Measurements from ENCODE around the gene SHANK1. TPM values are rescaled to one million over a fixed set of nuclear protein-coding genes. Genes with fewer than 3 reads are reported as not detected.

The SHANK1 gene
- total RNA-seq, 4 donors from 2014 or later, result 2.2 TPM; not detected in 3

DNA sequence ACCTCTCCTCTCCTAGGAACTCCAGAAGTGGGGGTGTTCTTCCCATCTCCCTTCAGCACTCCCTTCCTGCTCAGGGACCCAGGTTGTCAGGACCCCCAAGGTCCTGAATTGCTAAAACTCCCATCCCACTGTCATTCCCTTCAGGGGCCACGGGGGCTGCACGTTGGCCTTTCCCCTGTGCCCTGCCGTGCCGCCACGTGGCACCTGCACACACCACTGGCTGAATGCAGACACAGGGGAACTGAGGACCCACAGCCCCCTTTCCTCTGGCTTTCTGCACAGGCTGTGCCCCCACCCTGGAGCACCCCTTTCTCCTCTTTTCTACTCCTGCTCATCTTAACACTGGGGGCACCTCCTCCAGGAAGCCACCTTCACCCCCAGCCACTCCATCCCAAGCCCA, 9.0 kb downstream of the SHANK1 start:
- no peaks in the 10 kb centered on the region for H3K27me3 ChIP-seq
- in situ Hi-C loops (cut with MboI; ENCODE audit: low pct_ligation_motif_present in 1 of 4, low pct_unique_long_range_greater_than_20kb in 1 of 4, low sequenced_read_pairs in 3 of 4) (no loop called here), intact Hi-C loops (cut with DNase I; ENCODE audit: low total_unique reads) (no loop called here)
- H3K36me3 ChIP-seq, result no peaks in the 10 kb centered on the region
- H3K4me3 ChIP-seq, result no peak overlapping the region
- no peak for TF ChIP-seq POLR2A (IDR thresholded peaks at IDR 0.05)
- TF ChIP-seq EP300 (IDR thresholded peaks at IDR 0.05; ENCODE audit: low read depth), result no peak
- no peak for TF ChIP-seq POLR2AphosphoS5 (IDR thresholded peaks at IDR 0.05)
- TF ChIP-seq, protein P1, sequence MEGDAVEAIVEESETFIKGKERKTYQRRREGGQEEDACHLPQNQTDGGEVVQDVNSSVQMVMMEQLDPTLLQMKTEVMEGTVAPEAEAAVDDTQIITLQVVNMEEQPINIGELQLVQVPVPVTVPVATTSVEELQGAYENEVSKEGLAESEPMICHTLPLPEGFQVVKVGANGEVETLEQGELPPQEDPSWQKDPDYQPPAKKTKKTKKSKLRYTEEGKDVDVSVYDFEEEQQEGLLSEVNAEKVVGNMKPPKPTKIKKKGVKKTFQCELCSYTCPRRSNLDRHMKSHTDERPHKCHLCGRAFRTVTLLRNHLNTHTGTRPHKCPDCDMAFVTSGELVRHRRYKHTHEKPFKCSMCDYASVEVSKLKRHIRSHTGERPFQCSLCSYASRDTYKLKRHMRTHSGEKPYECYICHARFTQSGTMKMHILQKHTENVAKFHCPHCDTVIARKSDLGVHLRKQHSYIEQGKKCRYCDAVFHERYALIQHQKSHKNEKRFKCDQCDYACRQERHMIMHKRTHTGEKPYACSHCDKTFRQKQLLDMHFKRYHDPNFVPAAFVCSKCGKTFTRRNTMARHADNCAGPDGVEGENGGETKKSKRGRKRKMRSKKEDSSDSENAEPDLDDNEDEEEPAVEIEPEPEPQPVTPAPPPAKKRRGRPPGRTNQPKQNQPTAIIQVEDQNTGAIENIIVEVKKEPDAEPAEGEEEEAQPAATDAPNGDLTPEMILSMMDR (IDR thresholded peaks at IDR 0.05), result no peak
- no peak overlapping the region for H3K27ac ChIP-seq
- 67% methylated on average over 5 of the region's 5 CpGs; no CpG with 5 or more reads in 1 of the 2 donors for WGBS, 2 donors (ENCODE audit: low coverage in 1 of 2)
- H3K9me3 ChIP-seq, result no peaks in the 10 kb centered on the region
- H3K4me1 ChIP-seq, result no peaks in the 10 kb centered on the region
- DNase-seq, result no peak

DNA sequence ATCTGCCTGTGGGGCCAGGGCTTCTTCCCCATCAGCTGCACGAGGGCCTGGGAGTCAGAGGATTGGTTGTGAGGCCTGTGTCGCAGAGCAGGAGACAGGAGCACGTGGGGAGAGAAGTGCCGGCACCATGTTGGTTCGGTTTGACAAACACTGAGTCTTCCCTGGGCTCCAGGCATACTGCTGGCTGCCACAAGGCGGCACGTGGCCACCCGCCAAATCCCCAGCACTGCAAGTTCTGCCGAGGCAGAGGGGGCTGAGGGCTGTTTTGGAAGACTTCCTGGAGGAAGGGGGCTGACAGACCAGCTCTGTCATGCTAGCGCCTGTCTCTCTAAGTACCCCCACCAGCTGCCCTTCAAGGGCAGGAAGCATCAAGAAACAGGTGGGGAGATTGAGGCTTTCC, 9.5 kb downstream of the SHANK1 start:
- in situ Hi-C loops (cut with MboI; ENCODE audit: low pct_ligation_motif_present in 1 of 4, low pct_unique_long_range_greater_than_20kb in 1 of 4, low sequenced_read_pairs in 3 of 4), result no loop called here
- TF ChIP-seq POLR2AphosphoS5 (IDR thresholded peaks at IDR 0.05) (no peak), POLR2A (IDR thresholded peaks at IDR 0.05) (no peak), EP300 (IDR thresholded peaks at IDR 0.05; ENCODE audit: low read depth) (no peak)
- TF ChIP-seq, protein P1 (IDR thresholded peaks at IDR 0.05), result no peak

DNA sequence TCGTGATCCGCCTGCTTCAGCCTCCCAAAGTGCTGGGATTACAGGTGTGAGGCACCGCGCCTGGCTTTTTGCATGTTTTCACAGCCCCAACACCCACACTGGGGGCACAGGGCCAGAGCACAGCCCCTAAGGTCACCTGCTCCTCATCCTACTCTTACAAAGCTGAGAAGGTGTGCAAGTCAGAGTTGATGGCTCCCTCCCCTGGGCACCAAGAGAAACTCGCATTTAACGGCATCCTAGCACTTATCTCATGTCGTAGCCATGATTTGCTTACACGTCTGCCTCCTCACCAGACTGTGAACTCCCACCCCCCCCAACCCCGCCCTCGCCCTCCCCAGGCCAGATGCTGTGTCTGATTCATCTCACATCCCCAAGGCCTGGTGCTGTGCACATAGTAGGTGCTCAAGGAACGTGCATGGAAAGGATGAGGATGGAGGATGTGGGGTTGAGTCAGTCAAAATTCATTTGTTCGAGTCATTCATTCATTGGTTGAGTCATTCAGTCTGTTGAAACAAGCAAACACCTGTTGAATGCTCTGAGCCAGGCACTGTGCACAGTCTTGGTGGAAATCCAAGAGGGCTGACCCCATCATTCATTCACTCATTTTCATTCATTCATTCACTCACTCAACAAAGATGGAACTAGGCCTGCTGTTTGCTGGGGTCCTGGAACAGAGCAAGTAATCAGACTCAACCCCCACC, 11.3 kb downstream of the SHANK1 start:
- Histone ChIP-seq H3K27ac (no peak overlapping the region), H3K27me3 (peaks cover 18% of the 10 kb centered on the region), H3K4me3 (no peak overlapping the region), H3K36me3 (no peaks in the 10 kb centered on the region), H3K4me1 (no peaks in the 10 kb centered on the region), H3K9me3 (no peaks in the 10 kb centered on the region)
- no peak for TF ChIP-seq EP300 (IDR thresholded peaks at IDR 0.05; ENCODE audit: low read depth)
- DNase-seq, result no peak
- intact Hi-C loops (cut with DNase I; ENCODE audit: low total_unique reads), result no loop called here
- WGBS, 2 donors (ENCODE audit: low coverage in 1 of 2), result 60 to 100% methylated on average over 4 to 12 of the region's 12 CpGs
- in situ Hi-C loops (cut with MboI; ENCODE audit: low pct_ligation_motif_present in 1 of 4, low pct_unique_long_range_greater_than_20kb in 1 of 4, low sequenced_read_pairs in 3 of 4), result no loop called here

More for the DNA sequence above, 9.5 kb downstream of the SHANK1 start:
- Histone ChIP-seq H3K27me3 (peaks cover under 1% of the 10 kb centered on the region), H3K4me1 (no peaks in the 10 kb centered on the region), H3K27ac (no peak overlapping the region), H3K36me3 (no peaks in the 10 kb centered on the region), H3K9me3 (no peaks in the 10 kb centered on the region), H3K4me3 (no peak overlapping the region)
- intact Hi-C loops (cut with DNase I; ENCODE audit: low total_unique reads), result no loop called here
- no peak for DNase-seq
- 64% methylated on average over 9 of the region's 10 CpGs; no CpG with 5 or more reads in 1 of the 2 donors for WGBS, 2 donors (ENCODE audit: low coverage in 1 of 2)

DNA sequence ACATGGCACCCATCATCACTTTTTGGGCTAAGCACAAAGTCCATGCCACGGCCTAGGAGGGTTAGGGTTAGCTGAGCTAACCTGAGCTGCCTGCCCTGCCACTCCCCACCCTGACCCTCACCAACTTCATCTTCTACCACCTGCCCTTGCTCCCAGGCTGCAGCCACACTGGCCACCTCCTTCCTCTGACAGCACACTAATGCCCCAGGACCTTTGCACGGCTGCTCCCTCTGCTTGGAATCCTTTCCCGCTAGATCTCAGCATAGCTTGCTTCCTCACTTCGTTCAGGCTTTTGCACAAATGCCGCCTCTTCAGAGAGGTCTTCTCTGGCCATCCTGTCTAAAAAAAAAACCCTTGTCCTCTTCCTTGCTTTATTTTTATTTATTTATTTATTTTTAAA, 13.2 kb downstream of the SHANK1 start:
- TF ChIP-seq EP300 (IDR thresholded peaks at IDR 0.05; ENCODE audit: low read depth) (no peak), POLR2A (IDR thresholded peaks at IDR 0.05) (no peak), POLR2AphosphoS5 (IDR thresholded peaks at IDR 0.05) (no peak)
- TF ChIP-seq, protein P1 (IDR thresholded peaks at IDR 0.05), result no peak
- in situ Hi-C loops (cut with MboI; ENCODE audit: low pct_ligation_motif_present in 1 of 4, low pct_unique_long_range_greater_than_20kb in 1 of 4, low sequenced_read_pairs in 3 of 4), result no loop called here
- DNase-seq, result no peak
- WGBS, 2 donors (ENCODE audit: low coverage in 1 of 2), result 58 to 65% methylated on average over 2 to 5 of the region's 5 CpGs
- intact Hi-C loops (cut with DNase I; ENCODE audit: low total_unique reads), result no loop called here
- Histone ChIP-seq H3K4me1 (no peaks in the 10 kb centered on the region), H3K27ac (no peak overlapping the region), H3K4me3 (no peak overlapping the region), H3K27me3 (peaks cover 34% of the 10 kb centered on the region), H3K36me3 (no peaks in the 10 kb centered on the region), H3K9me3 (no peaks in the 10 kb centered on the region)
